Tongue (tissue), 2 donors: ENCODE measurements around the gene PROX1. TPM values are rescaled to one million over a fixed set of nuclear protein-coding genes. Genes with fewer than 3 reads are reported as not detected.

Experiments used
- DNase-seq: peaks from one replicate; pipeline ENCODE4 v3.0.0-alpha.2; 2015
- total RNA-seq: library from RNA; depleted of rRNA; stranded (reverse); fragments of >200 nt; gene quantifications from one replicate; pipeline ENCODE4 v1.2.3, GENCODE V29; 2014

PROX1 gene
- total RNA-seq, 1 donor from 2014 or later, result 15.6 TPM

DNA sequence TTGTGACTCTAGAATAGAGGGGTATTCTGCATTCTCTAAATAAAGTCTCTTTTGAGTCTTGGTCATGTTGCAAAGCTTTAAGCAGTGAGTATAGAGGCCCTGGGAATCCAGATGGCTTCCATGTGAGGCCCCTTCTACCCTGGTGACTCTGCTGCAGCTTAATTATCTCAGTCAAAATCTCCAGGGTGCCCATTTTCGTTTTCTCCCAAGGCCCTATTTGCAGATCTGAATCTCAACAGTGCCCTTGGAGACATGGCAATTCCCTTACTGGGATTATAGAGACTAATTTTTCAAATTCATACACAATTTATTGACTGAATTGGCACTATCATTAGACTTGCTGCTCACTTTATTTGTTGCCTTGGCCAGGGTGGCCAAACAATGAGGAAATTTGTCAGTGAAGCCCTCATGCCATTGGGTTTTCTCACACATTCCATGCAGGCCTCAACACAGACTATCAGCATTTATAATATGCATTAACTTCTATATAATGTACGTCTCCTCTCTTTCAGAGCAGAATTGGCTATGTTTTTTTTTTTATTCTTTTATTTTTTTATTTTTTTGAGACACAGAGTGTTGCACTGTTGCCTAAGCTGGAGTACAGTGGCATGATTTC lies 35.1 kb downstream of the PROX1 start:
- no peak for DNase-seq

DNA sequence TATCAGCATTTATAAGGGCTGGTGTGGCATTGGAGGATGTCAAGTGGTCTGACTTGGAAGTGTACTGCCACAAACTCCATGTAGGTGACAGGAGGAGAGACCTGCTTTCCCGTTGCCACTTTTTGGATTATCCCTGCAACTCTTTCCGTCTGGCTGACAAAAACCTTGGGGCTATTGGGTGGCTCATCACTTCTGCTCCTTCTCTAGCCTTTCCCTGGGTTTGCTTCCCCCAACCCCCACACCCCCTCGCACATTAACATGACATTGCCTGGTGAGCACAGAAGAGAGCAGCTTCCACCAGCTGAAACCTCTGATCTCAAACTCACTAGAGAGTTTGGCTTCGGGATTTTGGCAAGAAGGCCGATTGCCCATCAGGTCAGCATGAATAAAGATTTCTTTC lies 39.2 kb downstream of the PROX1 start:
- DNase-seq, result no peak

GRCh38 chr1:214027498-214027897 lies 39.7 kb downstream of the PROX1 start:
- no peak for DNase-seq

DNA sequence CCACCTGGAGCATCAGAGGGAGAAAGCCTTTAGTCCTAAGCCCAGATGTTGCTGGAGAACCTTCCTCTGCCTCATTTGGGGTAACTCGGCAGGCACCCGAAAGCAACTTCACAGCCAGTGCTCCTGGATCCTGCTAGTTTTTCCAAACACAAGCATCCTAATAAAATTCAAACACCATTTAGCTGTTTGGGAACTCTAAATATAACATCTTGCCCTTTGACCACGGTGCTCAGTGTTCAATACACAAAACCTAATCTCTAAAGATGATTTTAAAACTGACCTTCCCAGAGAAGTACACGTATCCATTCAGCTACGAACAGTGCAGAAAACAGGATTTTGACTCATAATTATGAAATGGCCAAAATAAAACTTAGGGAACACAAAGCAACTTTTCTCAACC lies 40.3 kb downstream of the PROX1 start:
- DNase-seq, result no peak

DNA sequence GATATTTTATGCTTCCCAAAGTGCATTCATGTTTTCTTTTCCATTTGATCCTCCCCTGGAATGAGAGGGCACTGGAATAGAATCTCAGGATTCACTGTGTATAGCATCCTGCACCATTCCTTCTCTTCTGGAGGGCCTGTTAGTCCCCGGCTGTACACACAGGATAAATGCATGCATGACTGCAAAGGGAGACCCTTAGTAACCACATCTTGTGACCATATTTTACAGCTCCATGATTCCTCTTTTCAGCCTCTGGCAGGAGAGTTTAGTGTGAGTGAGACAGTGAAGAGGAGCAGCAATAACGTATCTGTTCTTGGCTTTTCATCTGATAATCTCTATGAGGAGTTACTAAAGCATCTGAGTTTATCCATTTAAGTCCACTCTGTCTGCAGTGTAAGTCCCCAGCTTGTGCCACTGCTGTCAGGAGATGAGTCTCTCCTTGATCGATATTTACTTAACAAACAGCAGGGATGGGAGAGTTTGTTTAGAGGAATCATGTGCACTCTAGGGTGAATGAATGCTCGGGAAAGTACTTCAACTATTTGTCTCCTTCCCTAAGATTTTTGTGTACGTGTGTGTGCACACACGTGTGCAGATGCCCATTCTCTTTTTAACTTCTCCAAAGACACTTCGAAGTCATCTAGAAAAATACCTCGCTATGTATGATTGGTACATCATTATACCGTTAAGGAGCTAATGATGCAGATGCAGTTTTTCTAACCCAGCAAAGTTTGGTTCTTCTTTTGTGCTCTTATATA lies 41.1 kb downstream of the PROX1 start:
- DNase-seq, result no peak

DNA sequence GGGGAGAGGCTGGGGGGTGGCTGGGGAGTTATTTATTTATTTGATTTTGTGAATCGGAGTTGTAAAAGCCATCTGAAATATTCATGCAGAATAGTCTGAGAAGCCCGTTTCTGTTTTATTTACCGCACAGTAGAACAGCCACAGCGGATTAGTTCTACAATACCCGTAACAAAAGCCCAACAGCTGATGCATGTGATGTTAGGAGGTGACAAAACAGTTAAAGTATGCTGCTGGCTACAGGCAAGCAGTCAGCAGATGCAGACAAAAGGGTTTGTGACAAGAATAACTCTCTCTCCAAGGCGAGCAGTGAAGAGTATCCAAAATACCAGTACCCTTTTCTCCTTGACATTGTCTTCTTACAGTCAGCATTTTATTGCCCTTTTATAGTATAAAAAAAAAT lies 42.0 kb downstream of the PROX1 start:
- DNase-seq, result peak; percentile 90

- no peak for DNase-seq
These were observed 43.5 kb downstream of the PROX1 start for GRCh38 chr1:214031267-214031650.

DNA sequence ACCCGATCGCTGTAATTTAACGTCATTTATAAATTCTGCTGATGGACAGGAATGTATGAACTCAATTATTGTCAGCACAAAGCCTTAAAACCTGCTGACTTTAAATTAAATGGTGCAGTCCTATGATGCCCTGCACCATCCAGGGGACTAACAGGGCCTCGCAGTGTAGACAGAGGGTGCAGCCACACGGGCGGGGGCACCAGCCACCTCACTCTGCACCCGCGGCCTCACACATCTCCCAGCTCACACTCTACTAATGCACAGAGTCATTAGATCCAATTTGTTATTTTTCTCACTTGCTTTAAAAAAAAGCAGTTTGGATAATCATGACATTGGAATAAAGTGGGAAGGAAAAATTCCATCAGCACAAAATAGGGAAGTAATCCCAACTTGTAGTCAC lies 49.7 kb downstream of the PROX1 start:
- no peak for DNase-seq

GRCh38 chr1:214039394-214040018 lies 51.7 kb downstream of the PROX1 start:
- no peak for DNase-seq

- DNase-seq, result no peak
These were observed 55.4 kb downstream of the PROX1 start for GRCh38 chr1:214043167-214043566.

- no peak for DNase-seq
These were observed 56.9 kb downstream of the PROX1 start for GRCh38 chr1:214044438-214045214.

DNA sequence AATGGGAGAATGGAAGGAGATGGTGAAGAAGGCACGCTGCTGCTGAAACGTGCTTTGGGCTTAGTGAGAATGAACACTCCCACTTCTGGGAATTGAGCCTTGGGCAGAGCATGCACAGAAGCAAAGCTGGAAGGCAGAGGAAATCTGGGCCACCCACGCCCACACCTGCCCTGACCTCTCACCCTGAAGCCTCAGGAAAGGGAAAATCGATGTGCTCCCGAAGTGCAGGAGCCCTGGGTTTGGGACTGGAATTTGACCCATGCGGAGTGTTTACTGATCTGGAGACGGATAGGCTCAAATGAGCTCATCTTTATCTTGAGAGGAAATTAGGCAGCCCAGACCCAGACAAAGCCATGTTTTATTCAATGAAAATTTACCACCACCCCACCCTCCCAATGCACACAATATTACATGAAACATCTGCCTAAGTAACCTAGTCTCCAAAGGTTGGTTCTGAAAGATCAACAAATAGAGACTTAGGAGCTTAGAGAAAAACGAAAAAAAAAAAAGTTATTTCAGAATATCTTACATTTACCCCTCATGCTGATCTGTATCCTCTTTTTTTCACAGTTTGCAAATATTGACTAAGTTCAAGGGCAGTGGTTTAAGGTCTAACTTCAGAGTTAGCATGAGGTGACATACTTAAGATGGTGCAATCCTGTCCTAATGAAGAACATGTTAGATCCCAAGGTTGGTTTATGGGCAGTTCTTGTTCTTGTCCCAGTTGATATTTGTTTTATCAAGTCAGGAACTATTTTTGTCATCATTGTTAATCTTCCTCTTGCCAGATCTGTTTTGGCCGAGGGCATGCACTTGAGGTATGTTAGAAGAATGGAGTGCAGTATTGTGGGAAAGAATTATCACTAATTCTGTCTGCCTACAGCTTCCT lies 63.0 kb downstream of the PROX1 start:
- peak; percentile 27 for DNase-seq

GRCh38 chr1:214051786-214052185 lies 64.0 kb downstream of the PROX1 start:
- DNase-seq, result peak; percentile 52

- peak; percentile 53 for DNase-seq
These were observed 70.3 kb downstream of the PROX1 start for GRCh38 chr1:214058076-214058475.

DNA sequence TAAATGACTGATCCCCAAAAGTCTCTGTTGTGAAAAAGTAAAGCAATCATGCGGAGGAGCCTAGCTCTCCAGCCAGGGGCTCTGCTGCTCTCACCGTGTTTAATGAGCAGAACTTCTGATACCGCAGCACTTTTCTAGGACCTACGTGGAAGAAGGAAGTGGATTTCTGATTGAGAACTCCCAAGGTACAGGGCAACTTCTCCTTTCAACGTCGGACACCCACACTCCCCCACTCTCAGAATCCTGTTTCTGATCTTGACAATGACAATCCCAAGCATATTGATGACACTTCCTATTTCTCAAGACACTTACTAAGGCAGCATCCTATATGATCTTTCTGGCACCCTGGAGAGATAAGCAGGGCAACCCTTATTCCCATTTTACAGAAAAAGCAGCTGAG lies 78.4 kb downstream of the PROX1 start:
- no peak for DNase-seq

GRCh38 chr1:214066936-214067335 lies 79.2 kb downstream of the PROX1 start:
- no peak for DNase-seq

- no peak for DNase-seq
These were observed 79.6 kb downstream of the PROX1 start for GRCh38 chr1:214067397-214067796.

- DNase-seq, result no peak
These were observed 80.3 kb downstream of the PROX1 start for GRCh38 chr1:214067853-214068703.

DNA sequence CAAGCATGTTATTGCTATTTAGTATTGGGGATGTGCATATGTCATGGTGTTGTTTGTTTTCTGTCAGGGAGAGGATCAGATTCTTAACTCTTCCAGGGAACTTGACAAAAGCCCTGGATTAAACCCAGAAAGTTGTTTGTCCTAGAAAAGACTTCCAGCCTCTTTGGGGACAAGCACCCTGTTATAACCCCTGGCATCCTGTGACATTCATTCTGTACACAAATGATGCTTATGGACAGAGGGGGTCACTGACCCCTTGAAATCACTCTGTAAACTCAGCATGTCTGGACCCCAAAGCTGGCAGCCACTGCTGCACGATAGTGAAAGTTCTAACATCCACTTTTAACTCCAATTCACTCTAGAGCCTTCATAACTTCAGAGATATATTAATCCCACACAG lies 81.2 kb downstream of the PROX1 start:
- no peak for DNase-seq

DNA sequence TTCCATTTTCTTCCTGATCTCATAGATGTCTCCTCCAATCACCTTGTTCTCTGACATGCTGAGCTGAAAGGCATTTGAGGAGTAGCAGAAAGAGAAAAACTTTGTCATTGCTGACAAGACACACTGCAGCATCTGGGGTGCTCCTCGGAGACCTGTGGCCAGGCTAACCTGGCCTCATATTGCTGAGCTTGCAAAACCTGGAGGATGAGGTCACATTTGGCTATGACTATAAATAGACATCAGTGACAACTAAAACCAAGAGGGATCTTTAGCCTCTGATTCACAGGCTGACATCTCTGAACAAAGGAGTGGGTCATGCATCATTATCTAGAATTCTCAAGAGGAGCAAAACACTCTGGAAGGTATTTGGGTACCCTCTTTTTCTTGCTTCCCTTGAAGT lies 83.7 kb downstream of the PROX1 start:
- no peak for DNase-seq
